CD14-positive monocyte (primary cell): ENCODE data around the gene BET1L. TPM values are rescaled to one million over a fixed set of nuclear protein-coding genes. Genes with fewer than 3 reads are reported as not detected.
"Not testable (repeated sequence)": the region's sequence is repeated elsewhere in the genome, so short reads cannot be mapped to it uniquely, and the experiment has no call there.

Source experiments
- DNase-seq, 3 donors: peaks; one replicate each; pipeline ENCODE4 v3.0.0-alpha.2; 2011 to 2022
- H2AFZ ChIP-seq: 2 replicates; pipeline ENCODE4 v1.6.0; 2012; ENCODE audit warnings: mild to moderate bottlenecking, low read depth, low read length, inconsistent platforms; ENCODE audit not compliant: insufficient read depth, poor library complexity, severe bottlenecking
- H3K27ac ChIP-seq, 2 donors: 1 replicate in 1 of 2; 2 replicates in 1 of 2; pipeline ENCODE4 v1.5.1; 2012 to 2013; ENCODE audit warnings: low read length in 2 of 2, control low read depth in 1 of 2, inconsistent platforms in 1 of 2, low read depth in 1 of 2, mild to moderate bottlenecking in 1 of 2
- H3K27me3 ChIP-seq, 2 donors: one replicate each; pipeline versions ENCODE4 v1.6.0 to v1.6.1; 2011 to 2013; ENCODE audit warnings: low read length in 2 of 2; ENCODE audit not compliant: control insufficient read depth in 2 of 2, insufficient read depth in 2 of 2
- H3K36me3 ChIP-seq, 2 donors: replicated peaks in 1 of 2; 1 replicate in 1 of 2; 2 replicates in 1 of 2; pipeline versions ENCODE4 v1.5.1 to v1.6.1; 2012 to 2013; ENCODE audit warnings: low read length in 2 of 2, control low read depth in 1 of 2, inconsistent platforms in 1 of 2, mild to moderate bottlenecking in 1 of 2; ENCODE audit not compliant: insufficient read depth in 2 of 2, control insufficient read depth in 1 of 2
- H3K4me1 ChIP-seq, 2 donors: 1 replicate in 1 of 2; 2 replicates in 1 of 2; pipeline versions ENCODE4 v1.5.1 to v1.6.1; 2012 to 2013; ENCODE audit warnings: low read length in 2 of 2, control low read depth in 1 of 2, inconsistent platforms in 1 of 2, mild to moderate bottlenecking in 1 of 2, moderate library complexity in 1 of 2; ENCODE audit not compliant: insufficient read depth in 2 of 2, control insufficient read depth in 1 of 2
- H3K4me2 ChIP-seq: replicated peaks from 2 replicates; pipeline ENCODE3; 2012; ENCODE audit warnings: low read length, moderate library complexity, mild to moderate bottlenecking; ENCODE audit not compliant: poor library complexity, severe bottlenecking; ENCODE audit errors: extremely low read depth
- H3K4me3 ChIP-seq, 3 experiments: fragments of 200-600 bp in 1 of 3; sonication (generic) in 1 of 3; replicated peaks in 1 of 3; 1 replicate in 2 of 3; 2 replicates in 1 of 3; pipeline ENCODE4 v1.5.1; 2011 to 2013; ENCODE audit warnings: low read length in 3 of 3, mild to moderate bottlenecking in 3 of 3, control low read depth in 2 of 3, low read depth in 2 of 3, inconsistent platforms in 1 of 3, moderate library complexity in 1 of 3
- H3K79me2 ChIP-seq: 2 replicates; pipeline ENCODE4 v1.6.0; 2012; ENCODE audit warnings: mild to moderate bottlenecking, control low read depth, inconsistent platforms, low read length, moderate library complexity; ENCODE audit not compliant: insufficient read depth
- H3K9ac ChIP-seq: 2 replicates; pipeline ENCODE4 v1.6.0; 2017; ENCODE audit warnings: low read length, mild to moderate bottlenecking; ENCODE audit not compliant: insufficient read depth, poor library complexity, severe bottlenecking
- H3K9me3 ChIP-seq, 2 donors: replicated peaks in 1 of 2; 1 replicate in 1 of 2; 2 replicates in 1 of 2; pipeline versions ENCODE4 v1.5.1 to v1.6.1; 2012 to 2013; ENCODE audit warnings: low read length in 2 of 2, control low read depth in 1 of 2; ENCODE audit not compliant: control insufficient read depth in 1 of 2, insufficient read depth in 1 of 2
- H4K20me1 ChIP-seq: 2 replicates; pipeline ENCODE4 v1.6.0; 2012; ENCODE audit warnings: mild to moderate bottlenecking, low read length, control low read depth, moderate library complexity; ENCODE audit not compliant: insufficient read depth
- H3K27ac Mint-ChIP-seq, 7 donors: one replicate each; pipeline ENCODE4 v1.8.0; 2020; ENCODE audit warnings: mild to moderate bottlenecking in 7 of 7, mixed read lengths in 7 of 7, moderate library complexity in 6 of 7, inconsistent platforms in 2 of 7
- H3K27me3 Mint-ChIP-seq, 3 donors: one replicate each; pipeline ENCODE4 v1.8.0; 2021 to 2022; ENCODE audit warnings: low read depth in 3 of 3, mild to moderate bottlenecking in 3 of 3, mixed read lengths in 3 of 3, moderate library complexity in 3 of 3, inconsistent platforms in 1 of 3
- H3K36me3 Mint-ChIP-seq, 2 donors: one replicate each; pipeline ENCODE4 v1.8.0; 2020; ENCODE audit warnings: mixed read lengths in 2 of 2, inconsistent platforms in 1 of 2, mild to moderate bottlenecking in 1 of 2
- H3K4me1 Mint-ChIP-seq: one replicate; pipeline ENCODE4 v1.8.0; 2020; ENCODE audit warnings: mild to moderate bottlenecking, mixed read lengths
- H3K4me3 Mint-ChIP-seq, 2 donors: one replicate each; pipeline ENCODE4 v1.8.0; 2020; ENCODE audit warnings: mild to moderate bottlenecking in 2 of 2, mixed read lengths in 2 of 2, moderate library complexity in 1 of 2
- H3K9me3 Mint-ChIP-seq, 7 donors: one replicate each; pipeline ENCODE4 v1.8.0; 2020 to 2022; ENCODE audit warnings: mixed read lengths in 7 of 7, mild to moderate bottlenecking in 6 of 7, moderate library complexity in 6 of 7, inconsistent platforms in 2 of 7
- WGBS: methylation state at CpG from one replicate; pipeline ENCODE4 v1.1.5; 2013; ENCODE audit warnings: missing lambda C conversion rate; ENCODE audit not compliant: insufficient coverage; 5-methylcytosine and 5-hydroxymethylcytosine counted together
- intact Hi-C, 2 donors: fragments of 100-400 bp; cut with micrococcal nuclease; formaldehyde crosslinking; loops; one replicate each; pipeline versions ENCODE4 v1.15.0 to v1.15.1; 2023
- polyA plus RNA-seq, 3 donors: library from polyadenylated mRNA; depleted of rRNA in 1 of 3; unstranded in 2 of 3; stranded (reverse) in 1 of 3; fragments of 300-500 nt in 2 of 3; fragments of >200 nt in 1 of 3; fragmentation: Illumina TruSeq in 2 of 3; gene quantifications; 1 replicate in 2 of 3; 2 replicates in 1 of 3; pipeline ENCODE4 v1.2.3, GENCODE V29; 2012 to 2021
- TF ChIP-seq, protein P1 (sequence below): fragments of 200-600 bp; IDR thresholded peaks from one replicate; pipeline ENCODE4 v1.8.0; 2022; ENCODE audit warnings: antibody characterized with exemption, mild to moderate bottlenecking

The BET1L gene
- polyA plus RNA-seq, 3 donors, result 9.5 to 37.3 (median 29.3) TPM

DNA sequence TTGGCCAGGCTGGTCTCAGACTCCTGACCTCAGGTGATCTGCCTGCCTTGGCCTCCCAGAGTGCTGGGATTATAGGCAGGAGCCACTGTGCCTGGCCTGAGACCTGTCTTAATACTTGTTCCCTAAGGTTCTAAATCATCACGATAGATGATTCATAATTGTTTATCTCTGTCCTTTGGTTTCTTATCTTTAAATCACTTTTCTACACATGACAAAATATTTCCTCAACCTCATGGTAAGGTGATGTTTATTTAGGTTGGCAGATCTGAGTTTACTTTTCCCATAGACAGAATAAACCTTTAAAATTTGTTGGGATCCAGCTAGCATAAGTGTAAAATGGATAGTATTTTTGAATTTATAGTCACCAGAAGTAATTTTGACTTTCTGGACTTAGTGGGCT lies 33.1 kb upstream of the BET1L start:
- Histone ChIP-seq H3K9ac (no peak overlapping the region), H3K27me3 (no peaks in the 10 kb centered on the region), H4K20me1 (peaks cover 28% of the 10 kb centered on the region), H3K79me2 (peaks cover 49% of the 10 kb centered on the region), H3K4me1 (peaks cover 17 to 20% of the 10 kb centered on the region in 2 donors), H3K4me2 (no peak overlapping the region), H3K4me3 (no peak overlapping the region), H3K27ac (no peak overlapping the region), H3K9me3 (no peaks in the 10 kb centered on the region), H3K36me3 (peaks cover 41 to 63% of the 10 kb centered on the region in 2 donors), H2AFZ (no peak overlapping the region)
- Mint-ChIP-seq H3K27me3 (peaks cover 0 to 2% (median 0%) of the 10 kb centered on the region in 3 donors), H3K4me1 (peaks cover 21% of the 10 kb centered on the region), H3K4me3 (no peak overlapping the region), H3K36me3 (peaks cover 52 to 58% of the 10 kb centered on the region in 2 donors), H3K9me3 (no peaks in the 10 kb centered on the region), H3K27ac (peak overlapping the region in 1 of 7 donors; percentile 75)
- TF ChIP-seq, protein P1, sequence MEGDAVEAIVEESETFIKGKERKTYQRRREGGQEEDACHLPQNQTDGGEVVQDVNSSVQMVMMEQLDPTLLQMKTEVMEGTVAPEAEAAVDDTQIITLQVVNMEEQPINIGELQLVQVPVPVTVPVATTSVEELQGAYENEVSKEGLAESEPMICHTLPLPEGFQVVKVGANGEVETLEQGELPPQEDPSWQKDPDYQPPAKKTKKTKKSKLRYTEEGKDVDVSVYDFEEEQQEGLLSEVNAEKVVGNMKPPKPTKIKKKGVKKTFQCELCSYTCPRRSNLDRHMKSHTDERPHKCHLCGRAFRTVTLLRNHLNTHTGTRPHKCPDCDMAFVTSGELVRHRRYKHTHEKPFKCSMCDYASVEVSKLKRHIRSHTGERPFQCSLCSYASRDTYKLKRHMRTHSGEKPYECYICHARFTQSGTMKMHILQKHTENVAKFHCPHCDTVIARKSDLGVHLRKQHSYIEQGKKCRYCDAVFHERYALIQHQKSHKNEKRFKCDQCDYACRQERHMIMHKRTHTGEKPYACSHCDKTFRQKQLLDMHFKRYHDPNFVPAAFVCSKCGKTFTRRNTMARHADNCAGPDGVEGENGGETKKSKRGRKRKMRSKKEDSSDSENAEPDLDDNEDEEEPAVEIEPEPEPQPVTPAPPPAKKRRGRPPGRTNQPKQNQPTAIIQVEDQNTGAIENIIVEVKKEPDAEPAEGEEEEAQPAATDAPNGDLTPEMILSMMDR, result no peak
- WGBS, result no CpG with 5 or more reads among the region's 1 CpG
- intact Hi-C loops, result no loop called here
- DNase-seq, result no peak

DNA sequence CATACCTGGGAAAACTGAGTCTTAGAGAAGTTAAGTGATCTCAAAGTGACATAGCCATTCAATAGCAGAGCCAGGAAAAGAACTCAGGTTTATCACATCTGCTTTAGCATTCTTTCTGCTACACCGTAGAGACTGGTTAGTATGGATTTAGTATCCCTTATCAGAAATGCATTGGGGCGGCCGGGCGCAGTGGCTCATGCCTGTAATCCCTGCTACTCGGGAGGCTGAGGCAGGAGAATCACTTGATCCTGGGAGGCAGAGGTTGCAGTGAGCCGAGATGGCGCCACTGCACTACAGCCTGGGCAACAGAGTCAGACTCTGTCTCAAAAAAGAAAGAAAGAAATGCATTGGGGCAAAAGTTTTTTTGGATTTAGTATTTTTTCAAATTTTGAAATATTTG lies 31.1 kb upstream of the BET1L start:
- not testable (repeated sequence) for H3K9me3 ChIP-seq, H3K4me2 ChIP-seq, H3K9me3 Mint-ChIP-seq, DNase-seq, H3K9ac ChIP-seq, H3K4me3 ChIP-seq, H3K27me3 ChIP-seq, H2AFZ ChIP-seq, H3K4me3 Mint-ChIP-seq, H3K27me3 Mint-ChIP-seq, H3K27ac ChIP-seq
- Mint-ChIP-seq H3K4me1 (peaks cover 24% of the 10 kb centered on the region), H3K36me3 (peaks cover 35 to 40% of the 10 kb centered on the region in 2 donors), H3K27ac (peak overlapping the region in 2 of 7 donors; percentile 46 to 88)
- Histone ChIP-seq H4K20me1 (peaks cover 21% of the 10 kb centered on the region), H3K36me3 (peaks cover 21 to 43% of the 10 kb centered on the region in 2 donors), H3K4me1 (peaks cover 20 to 23% of the 10 kb centered on the region in 2 donors), H3K79me2 (peaks cover 49% of the 10 kb centered on the region)
- intact Hi-C loops, result loop anchor here (5.0 kb wide), 3 partner anchors 36 to 269 kb away; partner anchors contain the start of gene RNH1 (in 1 of the 2)
- WGBS, result 100% methylated on average over 4 of the region's 7 CpGs
